GM21526 (cell line): Measurements from ENCODE around the gene PTRHD1.
"Not testable (repeated sequence)": the region's sequence is repeated elsewhere in the genome, so short reads cannot be mapped to it uniquely, and the experiment has no call there.

Experiments used
- ATAC-seq: cut with Tn5 transposase; IDR thresholded peaks from one replicate; pipeline ENCODE4 v1.9.1; 2021; ENCODE audit warnings: moderate library complexity; ENCODE audit not compliant: unreplicated experiment, low FRiP score

The PTRHD1 gene

DNA sequence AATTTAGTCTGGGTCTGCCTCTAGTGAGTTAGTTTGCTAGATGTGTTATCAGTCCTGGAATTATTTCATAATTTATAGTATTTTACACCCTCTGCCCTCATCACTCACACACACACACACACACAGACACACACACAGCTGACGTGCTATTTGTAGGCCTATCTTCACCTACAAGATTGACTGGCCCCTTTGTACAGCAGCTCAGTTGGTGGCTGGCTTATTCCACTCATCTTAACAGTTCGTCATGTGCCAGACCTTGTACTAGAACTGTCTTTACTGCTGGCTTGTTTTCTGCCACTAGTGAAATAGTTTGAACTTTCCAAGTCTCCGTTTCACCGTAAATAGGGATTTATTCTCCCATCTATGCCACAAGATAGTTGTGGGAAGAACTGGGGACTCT, 21.3 kb upstream of the PTRHD1 start:
- ATAC-seq: no peak

DNA sequence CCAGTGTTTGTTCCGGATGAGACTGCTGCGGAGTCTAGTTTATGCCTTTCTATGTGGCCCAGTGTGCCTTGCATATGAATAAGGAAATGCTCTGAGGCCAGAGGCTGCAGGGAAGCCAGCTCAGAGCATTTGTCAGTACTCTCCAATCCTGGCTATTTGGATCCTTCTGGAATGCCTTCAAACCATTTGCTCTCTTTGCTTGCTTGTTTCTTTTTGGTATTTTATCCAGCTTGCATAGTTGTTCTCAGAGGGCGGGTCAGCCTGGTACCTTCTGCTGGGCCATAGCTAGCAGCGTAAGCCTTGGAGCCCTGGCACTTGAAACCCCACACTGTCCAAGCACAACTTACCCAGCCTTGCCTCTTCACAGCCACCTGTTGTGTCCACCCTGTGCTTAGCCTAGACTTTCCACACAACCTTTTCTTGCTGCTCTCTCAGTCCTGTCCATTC, 20.5 kb upstream of the PTRHD1 start:
- ATAC-seq: no peak

DNA sequence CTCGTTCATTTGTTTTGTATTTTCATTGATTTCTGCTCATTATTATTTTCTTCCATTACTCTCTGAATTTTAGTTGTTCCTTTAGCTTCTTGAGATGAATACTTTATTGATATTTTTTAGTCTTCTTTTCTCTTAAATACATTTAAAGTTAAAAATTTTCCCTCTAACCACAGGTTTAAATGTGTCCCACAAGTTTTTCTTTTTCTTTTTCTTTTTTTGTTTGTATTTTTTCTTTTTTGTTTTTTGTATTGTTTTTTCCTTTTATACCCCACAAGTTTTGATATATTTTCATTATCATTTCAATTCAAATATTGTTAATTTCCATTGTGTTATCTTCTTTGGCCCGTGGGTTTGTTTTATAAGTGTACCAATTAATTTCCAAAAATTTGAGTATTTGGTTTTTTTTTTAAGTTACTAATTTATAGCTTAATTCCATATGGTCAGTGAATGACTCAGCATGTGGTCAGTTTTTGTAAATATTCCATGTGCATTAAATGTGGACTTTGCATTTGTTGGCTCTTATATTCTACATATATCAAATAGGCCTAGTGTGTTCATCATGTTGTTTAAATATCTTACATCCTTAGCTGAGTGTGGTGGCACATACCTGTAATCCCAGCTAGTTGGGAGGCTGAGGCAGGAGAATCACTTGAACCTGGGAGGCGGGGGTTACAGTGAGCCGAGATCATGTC, 16.3 kb upstream of the PTRHD1 start:
- no peak for ATAC-seq

DNA sequence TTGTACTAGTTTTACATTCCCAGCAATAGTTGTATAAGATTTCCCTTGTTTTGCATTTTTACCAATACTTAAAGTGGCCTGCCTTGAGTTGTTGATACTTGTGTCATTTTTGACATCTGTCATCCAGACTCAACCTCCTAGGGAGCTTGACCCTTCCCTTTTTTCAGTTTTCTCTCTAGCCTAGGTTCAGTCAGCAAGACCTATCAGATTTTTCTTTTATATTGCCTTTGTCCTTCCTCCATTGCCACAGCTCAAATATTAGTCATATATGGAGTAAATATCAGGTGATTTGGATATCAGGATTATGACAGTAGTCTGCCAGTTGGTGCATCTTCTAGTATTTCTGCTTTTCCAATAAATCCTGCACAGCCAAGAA, 13.5 kb upstream of the PTRHD1 start:
- ATAC-seq: no peak

DNA sequence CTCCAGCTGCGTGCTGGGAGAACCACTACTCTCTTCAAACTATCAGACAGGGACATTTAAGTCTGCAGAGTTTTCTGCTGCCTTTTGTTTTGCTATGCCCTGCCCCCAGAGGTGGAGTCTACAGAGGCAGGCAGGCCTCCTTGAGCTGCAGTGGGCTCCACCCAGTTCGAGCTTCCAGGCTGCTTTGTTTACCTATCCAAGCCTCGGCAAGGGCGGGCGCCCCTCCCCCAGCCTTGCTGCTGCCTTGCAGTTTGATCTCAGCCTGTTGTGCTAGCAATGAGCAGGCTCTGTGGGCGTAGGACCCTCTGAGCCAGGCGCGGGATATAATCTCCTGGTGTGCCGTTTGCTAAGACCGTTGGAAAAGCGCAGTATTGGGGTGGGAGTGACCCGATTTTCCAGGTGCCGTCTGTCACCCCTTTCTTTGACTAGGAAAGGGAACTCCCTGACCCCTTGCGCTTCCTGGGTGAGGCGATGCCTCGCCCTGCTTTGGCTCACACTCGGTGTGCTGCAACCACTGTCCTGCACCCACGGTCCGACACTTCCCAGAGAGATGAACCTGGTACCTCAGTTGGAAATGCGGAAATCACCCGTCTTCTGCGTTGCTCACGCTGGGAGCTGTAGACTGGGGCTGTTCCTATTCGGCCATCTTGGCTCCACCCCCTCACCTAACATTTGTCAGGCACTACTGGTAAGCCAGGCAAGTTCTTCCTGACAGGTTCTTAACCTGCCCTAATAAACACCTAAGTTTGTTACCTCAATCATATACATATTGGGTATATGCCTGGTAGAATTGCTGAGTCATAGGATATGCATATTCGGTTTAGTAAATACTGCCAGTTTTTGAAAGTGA, 12.8 kb upstream of the PTRHD1 start:
- ATAC-seq: not testable (repeated sequence)

DNA sequence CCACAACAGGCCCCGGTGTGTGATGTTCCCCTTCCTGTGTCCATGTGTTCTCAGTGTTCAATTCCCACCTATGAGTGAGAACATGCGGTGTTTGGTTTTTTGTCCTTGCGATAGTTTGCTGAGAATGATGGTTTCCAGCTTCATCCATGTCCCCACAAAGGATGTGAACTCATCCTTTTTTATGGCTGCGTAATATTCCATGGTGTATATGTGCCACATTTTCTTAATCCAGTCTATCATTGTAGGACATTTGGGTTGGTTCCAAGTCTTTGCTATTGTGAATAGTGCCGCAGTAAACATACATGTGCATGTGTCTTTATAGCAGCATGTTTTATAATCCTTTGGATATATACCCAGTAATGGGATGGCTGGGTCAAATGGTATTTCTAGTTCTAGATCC, 7.3 kb upstream of the PTRHD1 start:
- ATAC-seq: not testable (repeated sequence)

DNA sequence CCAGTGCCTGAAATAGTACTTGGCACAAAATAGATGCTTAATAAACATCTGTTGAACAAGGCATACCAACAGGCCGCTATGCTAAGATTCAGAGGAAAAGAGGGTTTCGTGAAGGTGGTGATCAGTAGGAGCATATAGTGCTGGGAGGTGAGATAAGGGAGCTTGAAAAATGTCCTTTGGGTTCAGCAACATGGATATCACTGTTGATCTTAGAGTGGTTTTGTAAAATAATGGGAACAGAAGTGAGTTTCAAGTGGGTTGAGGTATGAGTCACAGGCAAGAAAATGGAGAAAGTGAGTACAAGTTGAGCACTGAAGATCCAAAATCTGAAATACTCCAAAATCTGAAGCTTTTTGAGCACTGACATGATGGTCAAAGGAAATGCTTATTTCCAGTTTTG, 4.5 kb upstream of the PTRHD1 start:
- ATAC-seq: no peak

DNA sequence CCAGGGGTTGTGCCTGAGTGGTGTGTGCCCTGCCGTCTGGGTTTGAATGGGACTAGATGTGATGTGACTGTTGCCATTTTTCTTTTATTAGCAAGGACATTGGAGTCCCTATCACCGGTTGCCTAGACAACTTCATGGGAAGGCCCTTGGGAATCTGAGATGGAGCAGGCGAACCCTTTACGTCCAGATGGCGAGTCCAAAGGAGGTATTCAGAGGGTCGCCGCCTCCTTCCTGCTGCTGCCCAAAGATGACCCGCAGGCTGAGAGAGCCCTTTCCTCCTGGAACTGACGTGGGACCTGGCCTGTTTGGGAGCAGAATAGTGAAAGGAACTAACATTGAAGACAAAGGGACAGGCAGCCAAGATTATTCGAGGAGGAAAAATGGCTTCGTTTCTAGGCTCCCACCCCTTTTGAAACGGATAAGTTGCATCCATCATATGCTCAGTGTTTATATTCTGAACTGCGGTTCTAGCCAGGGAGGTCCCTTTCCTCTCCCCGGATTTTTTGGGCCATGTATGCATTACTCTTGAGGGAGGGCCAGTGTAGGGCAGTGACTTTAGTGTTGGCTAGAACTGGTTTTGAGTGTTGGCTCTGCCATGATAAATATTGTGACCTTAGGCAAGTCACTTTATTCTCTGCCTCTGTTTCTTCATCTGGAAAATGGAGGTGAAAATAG, 707 bp upstream of the PTRHD1 start:
- no peak for ATAC-seq

DNA sequence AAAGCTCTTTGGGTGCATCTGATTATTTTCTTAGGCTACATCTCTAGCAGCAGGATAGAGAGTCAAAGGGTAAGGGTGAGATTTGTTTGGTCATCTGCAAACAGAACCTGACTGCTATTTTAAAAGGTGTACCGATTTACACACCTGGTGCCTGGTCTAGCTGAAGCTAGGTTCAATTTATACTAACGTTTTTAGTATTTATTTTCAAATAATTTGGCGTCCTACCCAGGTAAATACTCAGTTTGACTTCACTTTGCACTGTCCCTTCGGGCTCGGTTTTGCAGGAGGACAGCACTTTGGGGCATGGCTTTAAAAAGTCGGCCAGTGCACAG, 683 bp downstream of the PTRHD1 start:
- ATAC-seq: no peak

DNA sequence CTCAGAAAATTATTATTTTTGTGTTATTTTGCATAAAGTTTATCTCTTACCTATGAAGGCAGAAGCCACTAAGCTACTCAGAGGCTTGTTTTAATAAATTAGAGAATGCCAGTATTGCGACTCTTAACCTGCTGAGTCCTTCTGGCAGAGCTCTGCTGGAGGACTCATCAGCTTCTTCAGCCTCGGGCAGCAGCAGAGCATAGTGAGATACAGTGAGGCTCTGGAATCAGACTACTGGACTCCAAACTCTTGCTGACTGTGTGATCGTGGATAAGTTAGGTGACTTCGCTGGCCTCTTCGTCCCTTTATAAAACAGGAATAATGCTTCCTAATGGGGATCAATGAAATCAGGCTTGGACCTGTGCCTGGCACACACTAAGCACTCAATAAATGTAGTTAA, 1.7 kb downstream of the PTRHD1 start:
- no peak for ATAC-seq

DNA sequence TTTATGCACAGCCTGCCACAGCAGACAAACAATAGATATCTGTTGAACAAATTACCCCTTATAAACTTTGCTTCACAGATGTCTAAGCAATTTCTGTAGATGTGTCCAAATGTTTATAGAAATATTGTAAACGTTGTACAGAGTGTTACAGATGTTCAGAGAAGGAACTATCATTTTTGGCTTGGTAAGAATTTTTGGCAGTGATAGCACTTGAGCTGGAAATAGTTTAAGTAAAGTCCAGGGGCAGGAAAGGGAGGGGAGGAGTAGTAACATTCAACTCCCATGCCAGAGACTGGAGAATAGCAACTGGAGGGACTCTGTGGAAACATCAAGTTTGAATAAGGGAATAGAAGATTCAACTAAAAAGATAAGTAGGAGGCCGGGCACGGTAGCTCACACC, 4.4 kb downstream of the PTRHD1 start:
- no peak for ATAC-seq

DNA sequence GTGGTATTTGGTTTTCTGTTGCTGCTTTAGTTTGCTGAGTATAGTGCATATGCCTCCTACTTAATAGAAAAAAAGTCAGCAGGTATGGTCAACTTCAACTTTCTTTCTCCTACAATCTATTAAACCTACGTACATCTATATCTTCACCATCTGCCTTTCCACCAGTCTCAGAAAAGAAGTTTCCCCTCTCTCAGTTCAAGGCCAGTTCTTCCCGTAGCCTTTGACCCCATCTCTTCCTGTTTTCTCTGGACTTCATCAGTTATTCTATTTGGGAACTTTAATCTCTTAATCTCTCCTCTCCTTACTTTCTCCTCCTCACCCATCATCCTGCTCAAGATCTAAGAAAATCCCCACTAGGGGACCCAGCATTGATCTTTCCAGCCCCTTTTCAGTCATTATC, 5.7 kb downstream of the PTRHD1 start:
- ATAC-seq: no peak

DNA sequence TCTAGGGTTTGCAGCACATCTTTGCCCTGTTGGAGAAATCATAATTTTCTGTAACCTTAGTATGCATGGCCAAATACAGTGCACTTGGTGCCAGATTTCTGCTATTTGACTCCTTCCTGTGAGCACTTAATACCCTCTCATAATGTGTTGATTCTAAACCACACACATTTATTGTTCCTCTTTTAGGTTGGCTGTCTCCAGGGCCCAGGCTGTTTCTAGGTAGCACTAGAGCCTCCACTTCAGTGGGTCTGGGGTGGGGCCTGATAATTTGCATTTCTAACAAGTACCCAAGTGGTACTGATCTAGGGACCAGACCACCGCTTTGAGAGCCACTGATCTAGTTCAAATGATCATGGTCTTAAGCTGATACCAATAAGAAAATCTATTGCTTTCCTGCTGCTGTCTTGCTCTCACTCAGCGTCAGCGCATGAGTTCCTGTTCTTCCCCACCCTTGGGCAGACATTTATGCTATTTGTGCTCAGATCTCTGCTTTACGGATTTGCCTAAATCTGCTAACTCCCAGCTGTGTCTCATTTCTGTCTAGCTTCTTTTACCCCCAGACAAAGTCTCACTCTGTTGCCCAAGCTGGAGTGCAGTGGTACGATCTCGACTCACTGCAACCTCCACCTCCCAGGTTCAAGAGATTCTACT, 7.4 kb downstream of the PTRHD1 start:
- ATAC-seq: peak; percentile 77

DNA sequence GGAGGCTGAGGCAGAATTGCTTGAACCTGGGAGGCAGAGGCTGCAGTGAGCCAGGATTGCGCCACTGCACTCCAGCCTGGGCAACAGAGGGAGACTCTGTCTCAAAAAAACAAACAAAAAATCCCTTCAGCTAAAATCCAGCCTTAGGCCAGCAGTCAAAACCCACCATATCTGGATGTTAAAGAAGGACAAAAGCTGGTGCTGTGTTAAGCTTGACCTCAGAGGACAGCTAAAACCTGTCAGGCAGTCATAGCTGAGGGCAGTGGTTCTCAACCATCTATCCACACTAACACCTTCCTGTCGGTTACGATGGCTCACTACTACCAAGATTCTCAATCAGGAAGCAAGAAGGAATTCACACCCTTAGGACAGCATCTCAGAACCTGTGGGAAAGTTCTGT, 9.6 kb downstream of the PTRHD1 start:
- ATAC-seq: no peak

DNA sequence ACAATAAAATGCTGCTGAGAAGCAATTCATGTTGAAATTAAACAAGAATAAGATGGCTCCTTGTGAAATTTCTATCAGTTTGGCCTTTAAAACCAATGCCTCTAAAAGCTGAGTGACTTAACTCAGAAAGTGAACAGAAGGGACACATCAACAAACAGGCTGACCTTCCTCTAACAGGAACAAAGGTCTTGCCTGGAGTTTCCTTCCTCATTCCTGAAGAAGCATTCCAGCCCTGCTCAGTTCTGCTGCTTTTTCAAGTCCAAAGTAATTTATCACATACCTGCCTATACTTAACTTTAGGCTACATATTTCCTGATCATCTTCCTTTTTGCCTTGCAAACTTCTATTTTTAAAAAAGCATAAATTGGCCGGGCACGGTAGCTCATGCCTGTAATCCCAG, 14.1 kb downstream of the PTRHD1 start:
- no peak for ATAC-seq

DNA sequence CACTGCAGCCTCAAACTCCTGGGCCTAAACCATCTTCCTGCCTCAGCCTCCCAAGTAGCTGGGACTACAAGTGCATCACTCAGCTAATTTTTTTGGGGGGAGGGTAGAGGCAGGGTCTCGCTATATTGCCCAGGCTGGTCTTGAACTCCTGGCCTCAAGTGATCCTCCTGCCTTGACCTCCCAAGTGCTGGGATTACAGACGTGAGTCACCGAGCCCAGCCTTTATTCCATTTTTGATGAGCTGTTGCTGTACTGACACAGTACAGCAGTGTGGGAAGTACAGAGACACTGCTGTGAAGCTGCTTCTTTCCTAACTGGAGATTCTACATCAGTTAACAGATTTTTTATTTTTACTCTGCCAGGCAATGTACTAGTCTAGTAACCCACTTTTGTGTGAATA, 18.8 kb downstream of the PTRHD1 start:
- ATAC-seq: no peak

DNA sequence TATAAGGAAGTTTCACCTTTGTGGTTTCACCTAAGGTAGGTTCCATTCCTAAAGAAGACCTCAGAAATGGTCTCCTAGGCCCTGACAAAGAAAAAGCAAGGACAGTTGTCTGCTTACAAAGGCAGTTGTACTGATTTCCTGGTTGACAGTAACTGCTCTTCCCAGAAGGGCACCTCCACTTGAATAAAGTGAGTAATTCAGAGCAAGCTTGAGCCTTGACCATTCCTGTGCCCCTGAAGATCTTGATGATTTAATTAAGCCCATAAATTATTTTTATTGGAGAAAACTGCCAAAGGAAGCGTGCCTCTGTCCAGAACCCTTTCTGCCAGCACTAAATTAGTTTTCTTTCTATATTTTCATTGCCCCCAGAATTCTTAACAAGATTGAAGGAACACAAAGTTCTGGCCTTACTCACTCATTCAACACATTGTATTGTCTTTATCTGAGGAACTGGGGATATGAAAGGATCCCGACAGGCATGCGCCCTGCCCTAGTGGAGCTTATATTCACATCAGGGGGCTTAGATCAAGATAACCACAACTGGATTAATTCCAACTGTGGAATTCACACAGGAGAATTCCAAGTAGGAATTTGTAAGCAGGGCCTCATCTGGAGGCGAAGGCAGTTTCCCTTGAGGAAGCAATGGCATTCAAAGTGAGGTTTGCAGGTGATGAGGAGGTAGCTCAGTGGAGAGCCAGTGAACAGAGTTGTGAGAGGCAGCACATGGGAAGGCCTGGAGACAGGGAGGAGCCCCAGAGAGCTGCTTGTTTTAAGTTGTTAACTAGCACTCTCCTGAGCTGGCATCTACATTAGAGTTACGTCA, 21.2 kb downstream of the PTRHD1 start:
- ATAC-seq: no peak

DNA sequence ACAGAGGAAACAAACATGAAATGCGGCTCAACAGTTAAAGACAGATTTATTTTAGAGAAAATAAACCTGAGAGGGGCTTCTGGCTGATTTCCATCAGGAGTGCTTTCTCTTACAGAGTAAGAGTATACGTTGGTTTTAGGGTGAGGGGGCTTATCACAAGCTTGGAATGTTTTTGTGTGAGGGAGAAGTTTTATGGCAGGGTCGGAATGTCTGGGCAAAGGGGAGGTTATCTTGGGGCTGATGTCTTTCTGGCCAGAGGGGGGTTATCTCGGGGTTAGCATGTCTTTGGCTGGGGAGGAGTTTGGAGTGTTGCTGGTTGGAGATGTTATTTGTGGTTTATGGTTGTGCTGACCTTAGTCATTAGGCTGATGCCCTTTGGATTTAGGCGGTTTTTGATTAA, 22.1 kb downstream of the PTRHD1 start:
- ATAC-seq: no peak

DNA sequence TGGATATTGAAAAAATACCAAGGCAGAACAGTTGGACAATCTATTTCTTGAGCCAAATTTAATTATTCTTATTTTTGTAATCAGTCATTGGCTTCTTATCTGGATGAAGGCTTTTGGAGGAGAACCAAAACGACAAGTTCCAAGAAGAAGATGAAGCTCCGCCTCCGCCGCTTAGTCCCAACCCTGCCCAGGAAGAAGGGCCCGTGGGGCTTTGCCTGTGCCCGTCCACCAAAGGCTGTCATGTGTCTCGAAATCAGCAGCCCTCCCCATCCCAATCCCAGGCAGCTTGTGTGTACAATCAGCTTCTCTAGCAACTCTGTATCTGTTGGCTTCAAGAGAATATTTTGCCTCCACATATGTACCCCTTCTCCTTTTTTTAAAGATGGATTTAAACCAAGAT, 24.6 kb downstream of the PTRHD1 start:
- ATAC-seq: no peak

DNA sequence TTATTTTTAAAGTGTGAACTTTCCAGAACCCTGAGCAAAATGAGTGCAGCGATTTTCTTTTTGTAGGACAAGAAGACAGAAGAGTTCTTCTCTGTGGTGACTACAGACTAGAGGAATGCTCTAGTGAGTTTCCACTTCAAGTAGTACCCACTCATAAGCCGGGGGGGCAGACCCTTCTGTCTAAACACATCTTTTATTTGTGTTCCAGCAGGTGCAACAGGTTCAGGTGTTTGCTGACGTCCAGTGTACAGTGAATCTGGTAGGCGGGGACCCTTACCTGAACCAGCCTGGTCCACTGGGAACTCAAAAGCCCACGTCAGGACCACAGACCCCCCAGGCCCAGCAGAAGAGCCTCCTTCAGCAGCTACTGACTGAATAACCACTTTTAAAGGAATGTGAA, 25.2 kb downstream of the PTRHD1 start:
- ATAC-seq: no peak
